Measurements from ENCODE around the gene CCDC198. TPM values are rescaled to one million over a fixed set of nuclear protein-coding genes. Genes with fewer than 3 reads are reported as not detected.

Gene CCDC198
- total RNA-seq, 1 experiment from 2014 or later: not detected

- Histone ChIP-seq H3K4me3 (ENCODE audit: low read depth in 2 of 2, low read length in 2 of 2) (no peak overlapping the region), H3K27me3 (ENCODE audit: control insufficient read depth, insufficient read depth, low read length) (no peaks in the 10 kb centered on the region), H3K9me3 (ENCODE audit: control insufficient read depth, insufficient read depth, low read depth, low read length) (no peaks in the 10 kb centered on the region), H3K4me1 (ENCODE audit: control insufficient read depth, insufficient read depth, low read length) (no peaks in the 10 kb centered on the region), H3K27ac (ENCODE audit: low read length) (no peak overlapping the region), H3K36me3 (ENCODE audit: control insufficient read depth, insufficient read depth, low read length) (no peaks in the 10 kb centered on the region)
- ChIA-PET POLR2A (no interaction called here), CTCF (no interaction called here)
- intact Hi-C loops (cut with micrococcal nuclease; ENCODE audit: unreplicated experiment) (no loop called here), in situ Hi-C loops (cut with HindIII; ENCODE audit: low pct_unique_long_range_greater_than_20kb, low sequenced_read_pairs) (no loop called here)
- no peak for DNase-seq (ENCODE audit: low read depth, low spot score)
- no TSS peak for BruUV-seq (replicated peaks)
- TF ChIP-seq POLR2AphosphoS5 (IDR thresholded peaks at IDR 0.05; ENCODE audit: low read depth, low read length): no peak
- TF ChIP-seq, protein P1, sequence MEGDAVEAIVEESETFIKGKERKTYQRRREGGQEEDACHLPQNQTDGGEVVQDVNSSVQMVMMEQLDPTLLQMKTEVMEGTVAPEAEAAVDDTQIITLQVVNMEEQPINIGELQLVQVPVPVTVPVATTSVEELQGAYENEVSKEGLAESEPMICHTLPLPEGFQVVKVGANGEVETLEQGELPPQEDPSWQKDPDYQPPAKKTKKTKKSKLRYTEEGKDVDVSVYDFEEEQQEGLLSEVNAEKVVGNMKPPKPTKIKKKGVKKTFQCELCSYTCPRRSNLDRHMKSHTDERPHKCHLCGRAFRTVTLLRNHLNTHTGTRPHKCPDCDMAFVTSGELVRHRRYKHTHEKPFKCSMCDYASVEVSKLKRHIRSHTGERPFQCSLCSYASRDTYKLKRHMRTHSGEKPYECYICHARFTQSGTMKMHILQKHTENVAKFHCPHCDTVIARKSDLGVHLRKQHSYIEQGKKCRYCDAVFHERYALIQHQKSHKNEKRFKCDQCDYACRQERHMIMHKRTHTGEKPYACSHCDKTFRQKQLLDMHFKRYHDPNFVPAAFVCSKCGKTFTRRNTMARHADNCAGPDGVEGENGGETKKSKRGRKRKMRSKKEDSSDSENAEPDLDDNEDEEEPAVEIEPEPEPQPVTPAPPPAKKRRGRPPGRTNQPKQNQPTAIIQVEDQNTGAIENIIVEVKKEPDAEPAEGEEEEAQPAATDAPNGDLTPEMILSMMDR (IDR thresholded peaks at IDR 0.05): no peak
- no peak for TF ChIP-seq TCF7L2 (IDR thresholded peaks at IDR 0.05; ENCODE audit: low read depth, low read length)
- no peak for TF ChIP-seq REST (IDR thresholded peaks at IDR 0.05; ENCODE audit: insufficient read depth in 1 of 2, low read depth in 2 of 2, low read length in 1 of 2)
- TF ChIP-seq SIN3A (IDR thresholded peaks at IDR 0.05; ENCODE audit: borderline replicate concordance, insufficient read depth, low read depth, low read length): no peak
- no peak for ATAC-seq
Observed at GRCh38 chr14:57420033-57420432, 73.6 kb downstream of the CCDC198 start.

Other genes starting within 250 kb of the CCDC198 start
- gene EXOC5, start 225.0 kb downstream of the CCDC198 start, total RNA-seq (2021; ENCODE audit: unreplicated experiment): 57.6 TPM
- gene AP5M1, start 224.9 kb downstream of the CCDC198 start, total RNA-seq (2021; ENCODE audit: unreplicated experiment): 20.0 TPM
- 13.1 TPM for gene NAA30, start 103.3 kb downstream of the CCDC198 start, total RNA-seq (2021; ENCODE audit: unreplicated experiment)

All from Panc1 (cell line).